Activated T-helper 9 cell treated with anti-CD3 and anti-CD28 coated beads, Interleukin-2, amount 50 U/mL, for 16 hours (primary cell): ENCODE results near the gene PDE6B.
"Not testable (repeated sequence)": the region's sequence is repeated elsewhere in the genome, so short reads cannot be mapped to it uniquely, and the experiment has no call there.

Experiments used
- DNase-seq: peaks from one replicate; pipeline ENCODE4 v3.0.0-alpha.2; 2020; ENCODE audit warnings: low read depth

The PDE6B gene

GRCh38 chr4:669806-670559 lies 44.6 kb downstream of the PDE6B start:
- not testable (repeated sequence) for DNase-seq

- no peak for DNase-seq
These were observed 46.4 kb downstream of the PDE6B start for GRCh38 chr4:671769-672168.

- DNase-seq: no peak
These were observed 48.1 kb downstream of the PDE6B start for GRCh38 chr4:673349-674091.

GRCh38 chr4:674172-675035 lies 49.0 kb downstream of the PDE6B start, which contains the start of the genes ATP5ME and MYL5:
ATP5ME (minus strand) TSS chr4:674276; CDS start chr4:674247, 29 bp downstream.
MYL5 (plus strand) TSS chr4:674542; CDS start chr4:678027, 3,485 bp downstream.
- peak; percentile 96 for DNase-seq

GRCh38 chr4:675036-675882 lies 49.9 kb downstream of the PDE6B start:
- no peak for DNase-seq

GRCh38 chr4:675980-676870 lies 50.9 kb downstream of the PDE6B start:
- no peak for DNase-seq

- DNase-seq: no peak
These were observed 51.5 kb downstream of the PDE6B start for GRCh38 chr4:676871-677235.

- DNase-seq: no peak
These were observed 52.3 kb downstream of the PDE6B start for GRCh38 chr4:677431-678293.

GRCh38 chr4:678331-679103 lies 53.1 kb downstream of the PDE6B start:
- no peak for DNase-seq

GRCh38 chr4:679104-679481 lies 53.7 kb downstream of the PDE6B start:
- DNase-seq: no peak

- no peak for DNase-seq
These were observed 54.3 kb downstream of the PDE6B start for GRCh38 chr4:679629-680028.

- DNase-seq: no peak
These were observed 54.7 kb downstream of the PDE6B start for GRCh38 chr4:680091-680490.

GRCh38 chr4:680551-680927 lies 55.2 kb downstream of the PDE6B start:
- DNase-seq: no peak

- no peak for DNase-seq
These were observed 55.7 kb downstream of the PDE6B start for GRCh38 chr4:680928-681645.

GRCh38 chr4:681736-682451 lies 56.5 kb downstream of the PDE6B start:
- DNase-seq: no peak

GRCh38 chr4:682490-683172 lies 57.3 kb downstream of the PDE6B start:
- no peak for DNase-seq
